ENCODE measurements around the gene NOS1AP. TPM values are rescaled to one million over a fixed set of nuclear protein-coding genes. Genes with fewer than 3 reads are reported as not detected.
"Not testable (repeated sequence)": the region's sequence is repeated elsewhere in the genome, so short reads cannot be mapped to it uniquely, and the experiment has no call there.

NOS1AP gene
- polyA plus RNA-seq, 3 donors: 0.12 TPM; not detected in 2

- Histone ChIP-seq H3K27me3 (ENCODE audit: control insufficient read depth in 2 of 2, insufficient read depth in 2 of 2, low read length in 2 of 2) (no peaks in the 10 kb centered on the region), H3K4me3 (replicated peaks in 1 of 3; ENCODE audit: low read depth in 2 of 3, low read length in 3 of 3) (no peak overlapping the region), H3K9me3 (replicated peaks in 1 of 2; ENCODE audit: control insufficient read depth in 1 of 2, insufficient read depth in 1 of 2, low read length in 2 of 2) (no peaks in the 10 kb centered on the region), H3K4me2 (replicated peaks; ENCODE audit: extremely low read depth, low read length, poor library complexity, severe bottlenecking) (no peak overlapping the region), H2AFZ (ENCODE audit: insufficient read depth, low read depth, low read length, poor library complexity, severe bottlenecking) (no peak overlapping the region), H3K27ac (ENCODE audit: low read depth in 1 of 2, low read length in 2 of 2) (no peak overlapping the region), H4K20me1 (ENCODE audit: insufficient read depth, low read length) (no peaks in the 10 kb centered on the region), H3K9ac (ENCODE audit: insufficient read depth, low read length, poor library complexity, severe bottlenecking) (no peak overlapping the region), H3K79me2 (ENCODE audit: insufficient read depth, low read length) (no peaks in the 10 kb centered on the region), H3K4me1 (ENCODE audit: control insufficient read depth in 1 of 2, insufficient read depth in 2 of 2, low read length in 2 of 2) (no peaks in the 10 kb centered on the region), H3K36me3 (replicated peaks in 1 of 2; ENCODE audit: control insufficient read depth in 1 of 2, insufficient read depth in 2 of 2, low read length in 2 of 2) (no peaks in the 10 kb centered on the region)
- DNase-seq: no peak
- TF ChIP-seq CTCF (IDR thresholded peaks at IDR 0.05): no peak
- Mint-ChIP-seq H3K9me3 (peaks cover 0 to 6% (median 3%) of the 10 kb centered on the region in 7 donors), H3K27me3 (ENCODE audit: low read depth in 3 of 3) (peaks cover 0 to 3% (median 1%) of the 10 kb centered on the region in 3 donors), H3K4me1 (peaks cover 3% of the 10 kb centered on the region), H3K27ac (no peak overlapping the region), H3K36me3 (no peaks in the 10 kb centered on the region), H3K4me3 (no peak overlapping the region)
- intact Hi-C loops (cut with micrococcal nuclease): loop anchor here in 1 of 2 donors (5.0 kb wide), 1 partner anchor 40 kb away; no protein-coding TSS in a partner anchor
- WGBS (ENCODE audit: insufficient coverage): no CpG with 5 or more reads among the region's 1 CpG
Observed at GRCh38 chr1:162046921-162047320, 22.6 kb upstream of the NOS1AP start.

- H3K36me3 Mint-ChIP-seq; H3K4me3 Mint-ChIP-seq; H3K27me3 ChIP-seq (ENCODE audit: control insufficient read depth in 2 of 2, insufficient read depth in 2 of 2, low read length in 2 of 2); H3K27ac ChIP-seq (ENCODE audit: low read depth in 1 of 2, low read length in 2 of 2); intact Hi-C loops (cut with micrococcal nuclease); DNase-seq; H3K9me3 Mint-ChIP-seq; H3K27me3 Mint-ChIP-seq (ENCODE audit: low read depth in 3 of 3); H3K4me3 ChIP-seq (replicated peaks in 1 of 3; ENCODE audit: low read depth in 2 of 3, low read length in 3 of 3); H3K4me2 ChIP-seq (replicated peaks; ENCODE audit: extremely low read depth, low read length, poor library complexity, severe bottlenecking); H2AFZ ChIP-seq (ENCODE audit: insufficient read depth, low read depth, low read length, poor library complexity, severe bottlenecking); H3K4me1 ChIP-seq (ENCODE audit: control insufficient read depth in 1 of 2, insufficient read depth in 2 of 2, low read length in 2 of 2); H3K4me1 Mint-ChIP-seq; H3K27ac Mint-ChIP-seq; H4K20me1 ChIP-seq (ENCODE audit: insufficient read depth, low read length); H3K9ac ChIP-seq (ENCODE audit: insufficient read depth, low read length, poor library complexity, severe bottlenecking); H3K9me3 ChIP-seq (replicated peaks in 1 of 2; ENCODE audit: control insufficient read depth in 1 of 2, insufficient read depth in 1 of 2, low read length in 2 of 2); H3K79me2 ChIP-seq (ENCODE audit: insufficient read depth, low read length); H3K36me3 ChIP-seq (replicated peaks in 1 of 2; ENCODE audit: control insufficient read depth in 1 of 2, insufficient read depth in 2 of 2, low read length in 2 of 2): not testable (repeated sequence)
- WGBS (ENCODE audit: insufficient coverage): no CpG with 5 or more reads among the region's 3 CpGs
Observed at GRCh38 chr1:162053949-162054348, 15.5 kb upstream of the NOS1AP start.
